Fibroblast of lung (primary cell): Measurements from ENCODE around the gene NOMO2.
"Not testable (repeated sequence)": the region's sequence is repeated elsewhere in the genome, so short reads cannot be mapped to it uniquely, and the experiment has no call there.

Experiments used
- EZH2 ChIP-seq: IDR thresholded peaks from 2 replicates; pipeline ENCODE4 v1.5.1; 2012; ENCODE audit warnings: low read length, control low read depth, mild to moderate bottlenecking; ENCODE audit errors: missing control alignments
- TF ChIP-seq, protein P1 (sequence below), 2 donors: IDR thresholded peaks in 1 of 2; conservative IDR thresholded peaks in 1 of 2; 1 replicate in 1 of 2; 2 replicates in 1 of 2; pipeline ENCODE4 v1.5.1; 2011 to 2012; ENCODE audit warnings: low read length in 2 of 2, control low read depth in 1 of 2, inconsistent platforms in 1 of 2, low read depth in 1 of 2, mild to moderate bottlenecking in 1 of 2

DNA sequence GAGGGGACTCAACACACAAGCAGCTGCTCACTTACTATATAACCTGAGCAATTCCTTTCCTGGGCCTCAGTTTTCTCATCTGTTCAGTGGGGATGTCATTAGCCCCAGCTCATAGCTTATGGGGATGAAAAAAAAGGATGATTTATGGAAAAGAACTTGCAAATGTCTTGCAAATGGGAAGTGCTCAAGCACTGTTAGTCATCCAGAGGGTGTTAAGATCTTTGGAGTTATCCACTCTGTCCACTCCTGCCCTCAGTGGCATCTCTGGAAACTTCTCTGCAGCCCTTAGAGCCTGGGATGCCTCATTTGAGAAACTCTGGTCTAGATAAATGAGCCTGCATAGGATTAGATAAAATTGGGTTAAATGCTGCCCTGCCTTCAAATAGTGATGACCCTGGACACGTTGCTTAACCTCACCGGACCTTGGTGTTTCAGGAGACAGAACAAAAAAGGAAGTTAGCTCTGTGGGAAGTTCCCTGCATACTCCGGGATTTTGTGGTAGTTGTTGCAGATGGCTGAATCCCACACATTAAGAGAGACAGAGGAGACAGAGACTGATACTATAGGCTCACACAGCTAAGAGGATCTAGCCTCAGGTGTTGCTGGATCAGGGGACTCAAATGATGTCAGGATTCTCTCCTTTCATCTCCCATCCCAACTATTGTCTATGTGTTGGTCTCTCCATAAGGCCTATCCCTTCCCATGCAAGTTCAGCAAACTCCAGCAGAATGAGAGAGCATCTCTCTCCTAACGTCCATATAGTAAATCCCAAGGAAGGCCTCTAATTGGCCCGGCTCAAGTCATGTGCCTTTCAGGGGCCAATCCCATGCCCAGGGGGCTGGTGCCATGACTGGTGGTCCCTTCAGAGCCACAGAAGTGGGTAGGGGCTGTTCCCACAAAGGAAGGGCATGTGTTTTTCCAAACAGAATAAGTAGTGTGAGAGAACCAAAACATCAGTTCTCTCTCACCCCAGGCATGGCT lies 25.0 kb upstream of the NOMO2 start:
- TF ChIP-seq, protein P1, sequence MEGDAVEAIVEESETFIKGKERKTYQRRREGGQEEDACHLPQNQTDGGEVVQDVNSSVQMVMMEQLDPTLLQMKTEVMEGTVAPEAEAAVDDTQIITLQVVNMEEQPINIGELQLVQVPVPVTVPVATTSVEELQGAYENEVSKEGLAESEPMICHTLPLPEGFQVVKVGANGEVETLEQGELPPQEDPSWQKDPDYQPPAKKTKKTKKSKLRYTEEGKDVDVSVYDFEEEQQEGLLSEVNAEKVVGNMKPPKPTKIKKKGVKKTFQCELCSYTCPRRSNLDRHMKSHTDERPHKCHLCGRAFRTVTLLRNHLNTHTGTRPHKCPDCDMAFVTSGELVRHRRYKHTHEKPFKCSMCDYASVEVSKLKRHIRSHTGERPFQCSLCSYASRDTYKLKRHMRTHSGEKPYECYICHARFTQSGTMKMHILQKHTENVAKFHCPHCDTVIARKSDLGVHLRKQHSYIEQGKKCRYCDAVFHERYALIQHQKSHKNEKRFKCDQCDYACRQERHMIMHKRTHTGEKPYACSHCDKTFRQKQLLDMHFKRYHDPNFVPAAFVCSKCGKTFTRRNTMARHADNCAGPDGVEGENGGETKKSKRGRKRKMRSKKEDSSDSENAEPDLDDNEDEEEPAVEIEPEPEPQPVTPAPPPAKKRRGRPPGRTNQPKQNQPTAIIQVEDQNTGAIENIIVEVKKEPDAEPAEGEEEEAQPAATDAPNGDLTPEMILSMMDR (conservative IDR thresholded peaks at IDR 0.05 in 1 of 2, IDR thresholded peaks at IDR 0.05 in 1 of 2; ENCODE audit: low read depth in 1 of 2, low read length in 2 of 2): not testable (repeated sequence)
- TF ChIP-seq EZH2: not testable (repeated sequence)
